22Rv1 (cell line): ENCODE data around the gene RMI2.

Experiments used
- ZFX ChIP-seq: fragments of 450-650 bp; IDR thresholded peaks from 2 replicates; pipeline ENCODE4 v1.6.1; 2017; ENCODE audit warnings: antibody characterized with exemption, borderline replicate concordance
- TF ChIP-seq, protein P1 (sequence below): fragments of 450-650 bp; IDR thresholded peaks from 2 replicates; pipeline ENCODE4 v1.5.1; 2017; ENCODE audit warnings: mild to moderate bottlenecking

DNA sequence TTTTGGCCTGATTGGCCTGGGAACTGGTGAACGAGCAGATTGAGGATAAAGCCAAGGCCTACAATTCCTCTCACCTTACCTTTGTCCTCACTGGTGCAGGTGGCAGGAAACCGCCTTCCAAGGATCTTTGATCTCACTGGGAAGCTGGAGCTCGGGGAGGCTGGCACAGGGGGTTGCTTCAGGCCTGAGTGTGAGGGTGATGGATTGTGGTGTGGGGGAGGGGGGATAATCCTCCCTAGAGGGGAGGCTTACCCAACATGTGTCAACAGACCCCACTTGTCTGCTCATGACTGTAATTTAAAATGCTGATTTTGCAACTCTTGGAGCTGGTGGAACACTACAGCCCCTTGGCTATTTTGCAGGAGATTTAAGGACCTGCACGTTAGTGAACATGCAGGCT is 4.5 kb upstream of the RMI2 start:
- TF ChIP-seq, protein P1, sequence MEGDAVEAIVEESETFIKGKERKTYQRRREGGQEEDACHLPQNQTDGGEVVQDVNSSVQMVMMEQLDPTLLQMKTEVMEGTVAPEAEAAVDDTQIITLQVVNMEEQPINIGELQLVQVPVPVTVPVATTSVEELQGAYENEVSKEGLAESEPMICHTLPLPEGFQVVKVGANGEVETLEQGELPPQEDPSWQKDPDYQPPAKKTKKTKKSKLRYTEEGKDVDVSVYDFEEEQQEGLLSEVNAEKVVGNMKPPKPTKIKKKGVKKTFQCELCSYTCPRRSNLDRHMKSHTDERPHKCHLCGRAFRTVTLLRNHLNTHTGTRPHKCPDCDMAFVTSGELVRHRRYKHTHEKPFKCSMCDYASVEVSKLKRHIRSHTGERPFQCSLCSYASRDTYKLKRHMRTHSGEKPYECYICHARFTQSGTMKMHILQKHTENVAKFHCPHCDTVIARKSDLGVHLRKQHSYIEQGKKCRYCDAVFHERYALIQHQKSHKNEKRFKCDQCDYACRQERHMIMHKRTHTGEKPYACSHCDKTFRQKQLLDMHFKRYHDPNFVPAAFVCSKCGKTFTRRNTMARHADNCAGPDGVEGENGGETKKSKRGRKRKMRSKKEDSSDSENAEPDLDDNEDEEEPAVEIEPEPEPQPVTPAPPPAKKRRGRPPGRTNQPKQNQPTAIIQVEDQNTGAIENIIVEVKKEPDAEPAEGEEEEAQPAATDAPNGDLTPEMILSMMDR = no peak
- no peak for TF ChIP-seq ZFX
